IMR-90 (cell line): ENCODE results near the gene FBRSL1. TPM values are rescaled to one million over a fixed set of nuclear protein-coding genes. Genes with fewer than 3 reads are reported as not detected.

Source experiments
- ATAC-seq: fragments of 200-7000 bp; cut with Tn5 transposase; 2 replicates; pipeline ENCODE4 v1.9.1; 2020; ENCODE audit warnings: low read depth, mild to moderate bottlenecking, moderate library complexity
- BruUV-seq: library from RNA; stranded (reverse); fragments of 400-500 nt; replicated peaks from 2 replicates; lab custom pipeline; 2021; lab: Mats Ljungman, UMichigan
- CTCF ChIA-PET: fragments of 300-600 bp; formaldehyde crosslinking; extraction: SDS; loops from one replicate; lab custom pipeline; 2021; ENCODE audit warnings: antibody characterized with exemption; lab: Yijun Ruan, JAX
- POLR2A ChIA-PET: fragments of 300-600 bp; sonication (Branson Sonifier 250); formaldehyde crosslinking; loops from one replicate; lab custom pipeline; 2022; ENCODE audit warnings: antibody characterized with exemption; ENCODE audit not compliant: unreplicated experiment; lab: Charles Lee
- DNase-seq: peaks from one replicate; pipeline ENCODE4 v3.0.0; 2013
- H2AFZ ChIP-seq: replicated peaks from 2 replicates; pipeline ENCODE3; 2013; ENCODE audit warnings: low read length, mild to moderate bottlenecking; ENCODE audit not compliant: poor library complexity
- H2AK5ac ChIP-seq: 2 replicates; pipeline ENCODE4 v1.6.1; 2013; ENCODE audit warnings: low read depth, low read length, inconsistent platforms
- H2AK9ac ChIP-seq: replicated peaks from 2 replicates; pipeline ENCODE3; 2013; ENCODE audit warnings: mild to moderate bottlenecking, low read depth, low read length, moderate library complexity; ENCODE audit not compliant: poor library complexity
- H2BK120ac ChIP-seq: 2 replicates; pipeline ENCODE4 v1.6.1; 2013; ENCODE audit warnings: low read depth, low read length, inconsistent platforms
- H2BK15ac ChIP-seq: 3 replicates; pipeline ENCODE4 v1.6.1; 2013; ENCODE audit warnings: low read depth, low read length, inconsistent platforms
- H2BK20ac ChIP-seq: 2 replicates; pipeline ENCODE4 v1.6.1; 2013; ENCODE audit warnings: low read depth, mild to moderate bottlenecking, inconsistent platforms, low read length, moderate library complexity
- H2BK5ac ChIP-seq: 2 replicates; pipeline ENCODE4 v1.6.1; 2013; ENCODE audit warnings: mild to moderate bottlenecking, low read depth, low read length, inconsistent platforms; ENCODE audit not compliant: poor library complexity, severe bottlenecking
- H3K14ac ChIP-seq: replicated peaks from 2 replicates; pipeline ENCODE4 v1.6.1; 2013; ENCODE audit warnings: low read depth, low read length, inconsistent platforms
- H3K18ac ChIP-seq: 2 replicates; pipeline ENCODE4 v1.6.1; 2013; ENCODE audit warnings: low read depth, low read length, control low read depth
- H3K23ac ChIP-seq: 2 replicates; pipeline ENCODE4 v1.6.1; 2013; ENCODE audit warnings: low read depth, low read length, inconsistent platforms
- H3K27ac ChIP-seq: 2 replicates; pipeline ENCODE4 v1.5.1; 2013; ENCODE audit warnings: mild to moderate bottlenecking, control low read depth, low read length; ENCODE audit not compliant: insufficient read depth
- H3K27me3 ChIP-seq: 2 replicates; pipeline ENCODE4 v1.6.1; 2013; ENCODE audit warnings: low read length; ENCODE audit not compliant: control insufficient read depth, insufficient read depth
- H3K36me3 ChIP-seq: 2 replicates; pipeline ENCODE4 v1.6.1; 2013; ENCODE audit warnings: low read length, mixed read lengths; ENCODE audit not compliant: control insufficient read depth, insufficient read depth
- H3K4ac ChIP-seq: 2 replicates; pipeline ENCODE4 v1.6.1; 2013; ENCODE audit warnings: low read depth, low read length, inconsistent platforms
- H3K4me1 ChIP-seq: 2 replicates; pipeline ENCODE4 v1.6.1; 2013; ENCODE audit warnings: low read length, mixed read lengths; ENCODE audit not compliant: control insufficient read depth, insufficient read depth
- H3K4me2 ChIP-seq: 2 replicates; pipeline ENCODE4 v1.6.1; 2013; ENCODE audit warnings: low read depth, mild to moderate bottlenecking, control low read depth, low read length, moderate library complexity
- H3K4me3 ChIP-seq: 2 replicates; pipeline ENCODE4 v1.5.1; 2013; ENCODE audit warnings: low read depth, mild to moderate bottlenecking, control low read depth, low read length, moderate library complexity; ENCODE audit not compliant: insufficient read depth
- H3K56ac ChIP-seq: 2 replicates; pipeline ENCODE4 v1.6.1; 2013; ENCODE audit warnings: low read length, inconsistent platforms; ENCODE audit not compliant: insufficient read depth; ENCODE audit errors: extremely low read depth
- H3K79me1 ChIP-seq, 2 experiments: 2 replicates each; pipeline ENCODE4 v1.6.1; 2013; ENCODE audit warnings: low read length in 2 of 2, inconsistent platforms in 1 of 2, low read depth in 1 of 2
- H3K9ac ChIP-seq: 2 replicates; pipeline ENCODE4 v1.6.1; 2013; ENCODE audit warnings: low read depth, low read length, control low read depth
- H3K9me1 ChIP-seq: 2 replicates; pipeline ENCODE4 v1.6.1; 2013; ENCODE audit warnings: low read length, inconsistent platforms; ENCODE audit not compliant: insufficient read depth
- H3K9me3 ChIP-seq: 2 replicates; pipeline ENCODE4 v1.6.1; 2013; ENCODE audit warnings: low read length; ENCODE audit not compliant: control insufficient read depth, insufficient read depth
- H4K20me1 ChIP-seq: 2 replicates; pipeline ENCODE4 v1.6.1; 2013; ENCODE audit warnings: low read length, inconsistent platforms; ENCODE audit not compliant: insufficient read depth
- H4K5ac ChIP-seq: 2 replicates; pipeline ENCODE4 v1.6.1; 2013; ENCODE audit warnings: mild to moderate bottlenecking, low read depth, low read length, control low read depth
- H4K8ac ChIP-seq, 2 experiments: 2 replicates each; pipeline ENCODE4 v1.6.1; 2013; ENCODE audit warnings: low read depth in 2 of 2, low read length in 2 of 2, control low read depth in 1 of 2, inconsistent platforms in 1 of 2
- H4K91ac ChIP-seq: 2 replicates; pipeline ENCODE4 v1.6.1; 2013; ENCODE audit warnings: low read depth, low read length, inconsistent platforms; ENCODE audit not compliant: insufficient read depth
- CEBPB ChIP-seq: IDR thresholded peaks from 2 replicates; pipeline ENCODE4 v1.6.1; 2012; ENCODE audit warnings: low read depth, low read length, improper control_type of control experiment
- CTCF ChIP-seq: conservative IDR thresholded peaks from 2 replicates; pipeline ENCODE4 v1.5.1; 2012; ENCODE audit warnings: mild to moderate bottlenecking, low read depth, low read length, improper control_type of control experiment
- RFX5 ChIP-seq: IDR thresholded peaks from 2 replicates; pipeline ENCODE4 v1.8.0; 2012; ENCODE audit warnings: low read depth, mild to moderate bottlenecking, low read length, moderate library complexity
- USF2 ChIP-seq: fragments of 150-350 bp; IDR thresholded peaks from 2 replicates; pipeline ENCODE4 v1.6.1; 2017; ENCODE audit warnings: mild to moderate bottlenecking, antibody characterized with exemption, low read length, low read depth
- WGBS, 2 experiments: methylation state at CpG; one replicate each; pipeline versions ENCODE4 v1.1.5 to v1.1.7; 2013; ENCODE audit warnings: missing lambda C conversion rate in 2 of 2; ENCODE audit not compliant: insufficient read length in 1 of 2; ENCODE audit errors: extremely low coverage in 2 of 2; 5-methylcytosine and 5-hydroxymethylcytosine counted together
- dilution Hi-C: fragments of 300-500 bp; cut with HindIII; formaldehyde crosslinking; loops from one replicate; pipeline ENCODE4 v1.14.3; 2018; ENCODE audit warnings: low sequenced_read_pairs; ENCODE audit not compliant: unreplicated experiment
- in situ Hi-C: fragments of 300-500 bp; cut with MboI; formaldehyde crosslinking; loops from 3 replicates; pipeline ENCODE4 v1.14.3; 2019; ENCODE audit warnings: low sequenced_read_pairs, inconsistent platforms, mixed read lengths
- intact Hi-C: fragments of 100-400 bp; cut with micrococcal nuclease; formaldehyde crosslinking; loops from 2 replicates; pipeline ENCODE4 v1.10.0; 2022
- polyA plus RNA-seq, 3 experiments: library from polyadenylated mRNA; depleted of rRNA; stranded (reverse); fragments of >200 nt; gene quantifications; 2 replicates each; pipeline ENCODE4 v1.2.3, GENCODE V29; 2012; ENCODE audit warnings: low replicate concordance in 1 of 3
- total RNA-seq: library from RNA; depleted of rRNA; stranded (reverse); fragments of >200 nt; gene quantifications from 2 replicates; pipeline ENCODE4 v1.2.3, GENCODE V29; 2012

The FBRSL1 gene
- total and polyA plus RNA-seq, 2 of the 4 experiments (the other 2 are of a cell fraction), result 0.36 to 10.8 TPM

GRCh38 chr12:132487311-132487741 lies 2.6 kb upstream of the FBRSL1 start:
- Histone ChIP-seq H2AFZ (no peak overlapping the region), H4K91ac (no peak overlapping the region), H3K27ac (no peak overlapping the region), H3K4me3 (no peak overlapping the region), H3K36me3 (no peaks in the 10 kb centered on the region), H4K8ac (no peak overlapping the region), H3K14ac (no peak overlapping the region), H3K79me1 (peaks cover 5 to 17% of the 10 kb centered on the region in 2 experiments; a peak in 3 of 4 replicates), H3K9me3 (no peaks in the 10 kb centered on the region), H2BK15ac (no peak overlapping the region), H3K27me3 (peaks cover 6% of the 10 kb centered on the region), H2BK120ac (no peak overlapping the region), H2AK9ac (no peak overlapping the region), H2AK5ac (no peak overlapping the region), H3K56ac (no peak overlapping the region), H3K4me1 (peaks cover 12% of the 10 kb centered on the region; the same call in 1 of the 2 replicates), H3K23ac (no peak overlapping the region), H4K20me1 (peaks cover 17% of the 10 kb centered on the region), H2BK20ac (no peak overlapping the region), H3K9me1 (no peaks in the 10 kb centered on the region), H3K4ac (no peak overlapping the region), H3K18ac (no peak overlapping the region), H3K9ac (no peak overlapping the region), H4K5ac (no peak overlapping the region), H2BK5ac (no peak overlapping the region), H3K4me2 (no peak overlapping the region)
- intact Hi-C loops (no loop called here), dilution Hi-C loops (no loop called here), in situ Hi-C loops (no loop called here)
- no TSS peak for BruUV-seq
- ChIA-PET CTCF (no interaction called here), POLR2A (no interaction called here)
- no peak for DNase-seq
- WGBS, 2 experiments, result 96% methylated on average over 4 of the region's 14 CpGs; no CpG with 5 or more reads in 1 of the 2 experiments
- ATAC-seq, result no peak
- no peak for TF ChIP-seq RFX5
- no peak for TF ChIP-seq USF2
- no peak for TF ChIP-seq CEBPB
- no peak for TF ChIP-seq CTCF
